GM12872 (cell line): ENCODE results near the gene DDX24.

Source experiments
- TF ChIP-seq, protein P1 (sequence below): IDR thresholded peaks from 3 replicates; pipeline ENCODE4 v1.5.1; 2011; ENCODE audit warnings: low read depth, mild to moderate bottlenecking, low read length, moderate library complexity; ENCODE audit not compliant: insufficient read depth

Gene DDX24

DNA sequence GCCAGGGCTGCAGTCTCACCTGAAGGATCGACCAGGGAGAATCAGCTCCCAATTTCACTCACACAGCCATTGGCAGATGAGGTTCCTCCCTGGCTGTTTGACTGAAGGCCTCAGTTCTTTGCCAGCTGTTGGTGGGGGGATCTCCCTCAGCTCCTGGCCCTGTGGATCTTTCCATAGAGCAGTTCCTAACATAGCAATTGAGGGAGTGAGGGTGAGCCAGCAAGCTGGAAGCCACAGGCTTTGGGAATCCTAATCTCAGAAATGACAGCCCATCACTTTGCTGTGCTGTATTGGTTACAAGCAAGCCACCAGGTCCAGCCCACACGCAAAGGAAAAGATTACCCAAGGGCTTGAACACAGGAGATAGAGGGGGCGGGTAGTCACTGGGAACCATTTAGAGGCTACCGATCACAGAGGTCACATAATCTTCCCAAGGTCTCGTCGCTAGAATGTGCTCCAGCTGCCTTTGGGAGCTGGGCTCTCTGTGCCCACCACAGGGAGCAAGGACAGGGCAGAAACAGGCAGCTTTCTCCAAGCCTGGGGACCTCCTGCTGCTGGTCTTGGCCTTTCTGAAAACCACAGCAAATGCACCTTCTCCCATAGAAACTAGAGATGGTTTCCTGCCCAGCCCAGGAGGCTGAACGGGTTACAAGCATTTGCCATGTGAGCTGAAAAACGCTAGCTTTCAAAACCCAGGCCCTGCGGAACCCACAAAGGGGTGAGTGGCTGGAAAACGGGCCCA is 59.4 kb downstream of the DDX24 start:
- TF ChIP-seq, protein P1, sequence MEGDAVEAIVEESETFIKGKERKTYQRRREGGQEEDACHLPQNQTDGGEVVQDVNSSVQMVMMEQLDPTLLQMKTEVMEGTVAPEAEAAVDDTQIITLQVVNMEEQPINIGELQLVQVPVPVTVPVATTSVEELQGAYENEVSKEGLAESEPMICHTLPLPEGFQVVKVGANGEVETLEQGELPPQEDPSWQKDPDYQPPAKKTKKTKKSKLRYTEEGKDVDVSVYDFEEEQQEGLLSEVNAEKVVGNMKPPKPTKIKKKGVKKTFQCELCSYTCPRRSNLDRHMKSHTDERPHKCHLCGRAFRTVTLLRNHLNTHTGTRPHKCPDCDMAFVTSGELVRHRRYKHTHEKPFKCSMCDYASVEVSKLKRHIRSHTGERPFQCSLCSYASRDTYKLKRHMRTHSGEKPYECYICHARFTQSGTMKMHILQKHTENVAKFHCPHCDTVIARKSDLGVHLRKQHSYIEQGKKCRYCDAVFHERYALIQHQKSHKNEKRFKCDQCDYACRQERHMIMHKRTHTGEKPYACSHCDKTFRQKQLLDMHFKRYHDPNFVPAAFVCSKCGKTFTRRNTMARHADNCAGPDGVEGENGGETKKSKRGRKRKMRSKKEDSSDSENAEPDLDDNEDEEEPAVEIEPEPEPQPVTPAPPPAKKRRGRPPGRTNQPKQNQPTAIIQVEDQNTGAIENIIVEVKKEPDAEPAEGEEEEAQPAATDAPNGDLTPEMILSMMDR: no peak

DNA sequence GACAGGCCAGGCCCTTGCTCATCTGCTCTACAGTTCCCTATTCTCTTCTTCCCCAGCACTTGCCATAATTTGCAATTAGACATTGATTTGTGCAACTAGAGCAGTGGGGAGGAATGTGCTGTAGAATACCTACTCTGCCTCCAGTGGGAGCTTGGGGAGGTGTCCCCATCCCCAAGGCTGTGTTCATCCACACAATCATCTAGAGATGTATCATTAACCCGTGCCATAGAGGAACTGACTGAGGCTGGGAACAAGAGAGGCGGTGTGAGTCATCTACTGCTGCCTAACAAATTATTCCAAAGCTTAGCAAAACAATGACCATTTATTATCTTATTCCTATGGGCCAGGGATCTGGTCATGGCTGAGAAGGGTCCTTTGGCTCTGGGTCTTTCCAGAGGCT is 60.0 kb downstream of the DDX24 start:
- TF ChIP-seq, protein P1: no peak

DNA sequence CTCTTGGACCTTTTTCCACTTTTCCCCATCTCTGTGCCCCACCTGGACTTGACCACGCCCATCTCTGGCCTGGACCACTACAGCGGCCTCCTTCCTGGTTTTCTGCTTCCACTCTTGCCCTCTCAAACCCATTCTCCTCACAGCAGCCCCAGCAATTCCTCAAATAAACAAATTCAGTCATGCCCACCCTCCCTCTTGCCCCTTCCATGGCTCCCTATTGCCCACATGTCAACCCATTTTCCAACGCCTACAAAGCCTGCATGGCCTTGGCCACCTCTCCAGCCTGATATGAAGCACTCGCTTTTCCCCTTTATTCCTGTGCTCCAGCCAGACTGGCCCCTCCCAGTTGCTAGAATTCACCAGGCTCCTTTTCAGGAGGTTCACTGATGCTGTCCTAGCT is 60.7 kb downstream of the DDX24 start:
- TF ChIP-seq, protein P1: no peak

DNA sequence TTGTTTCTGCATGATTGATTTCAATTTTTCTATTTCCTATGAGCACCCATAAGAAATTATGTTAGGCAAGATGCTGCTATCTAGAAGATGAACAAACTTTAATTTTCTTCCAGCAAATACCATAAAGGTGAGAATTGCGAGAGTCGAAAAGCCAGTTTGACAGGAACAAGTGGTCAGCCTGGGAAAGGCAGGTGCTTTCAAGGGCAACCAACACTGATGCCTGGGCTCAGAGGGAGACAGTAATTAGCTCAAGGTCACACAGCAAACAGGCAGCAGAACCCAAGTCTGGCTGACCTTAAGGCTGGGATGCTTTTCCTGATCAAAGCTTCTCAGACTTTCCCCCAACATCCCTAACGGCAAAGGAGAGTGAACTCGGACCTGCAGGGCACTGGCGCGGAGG is 61.7 kb downstream of the DDX24 start:
- TF ChIP-seq, protein P1: no peak

DNA sequence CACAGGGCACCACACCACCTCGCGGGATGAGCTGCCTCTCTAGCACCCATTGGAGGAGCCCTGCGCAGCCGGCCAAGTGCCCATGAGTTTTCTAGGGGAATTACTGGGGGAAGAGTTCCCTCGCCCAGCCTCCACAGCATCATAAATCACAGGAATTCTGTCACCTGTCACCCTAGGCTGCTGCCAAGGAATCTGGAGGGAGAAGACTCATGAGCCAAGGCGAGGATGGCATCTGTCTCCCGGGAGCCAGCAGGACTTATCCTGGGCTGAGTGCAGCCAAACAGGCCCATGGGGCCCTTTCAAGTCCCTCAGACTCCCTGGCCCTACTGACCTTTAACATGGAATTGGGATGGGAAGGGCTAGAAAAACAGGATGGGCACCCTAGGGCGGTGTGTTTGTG is 62.7 kb downstream of the DDX24 start:
- TF ChIP-seq, protein P1: no peak

DNA sequence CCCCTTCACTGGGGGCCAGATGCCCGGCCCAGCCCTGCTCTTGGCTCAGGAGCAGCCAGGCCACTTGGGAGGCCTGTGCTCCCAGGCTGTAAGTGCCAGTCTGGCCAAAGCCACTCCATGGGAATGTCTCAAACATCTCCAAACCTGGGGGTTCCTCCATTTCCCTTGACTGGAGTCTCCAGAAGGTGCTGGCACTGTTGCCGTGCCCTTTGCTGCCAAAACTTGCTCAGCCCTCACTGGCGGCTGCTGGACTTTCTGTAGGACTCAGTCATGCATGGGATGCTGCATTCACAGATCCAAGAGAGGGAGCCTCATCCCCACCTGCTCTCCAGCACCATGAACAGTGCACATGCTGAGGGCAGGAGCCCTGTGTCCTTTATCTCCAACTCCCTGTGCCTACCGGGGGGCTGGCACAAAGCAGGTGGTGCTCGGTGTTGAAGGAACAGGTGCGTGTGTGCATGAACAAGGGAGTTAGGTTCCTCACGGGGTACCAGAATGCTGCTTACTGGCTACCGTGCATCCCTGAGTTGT is 64.5 kb downstream of the DDX24 start:
- TF ChIP-seq, protein P1: no peak

DNA sequence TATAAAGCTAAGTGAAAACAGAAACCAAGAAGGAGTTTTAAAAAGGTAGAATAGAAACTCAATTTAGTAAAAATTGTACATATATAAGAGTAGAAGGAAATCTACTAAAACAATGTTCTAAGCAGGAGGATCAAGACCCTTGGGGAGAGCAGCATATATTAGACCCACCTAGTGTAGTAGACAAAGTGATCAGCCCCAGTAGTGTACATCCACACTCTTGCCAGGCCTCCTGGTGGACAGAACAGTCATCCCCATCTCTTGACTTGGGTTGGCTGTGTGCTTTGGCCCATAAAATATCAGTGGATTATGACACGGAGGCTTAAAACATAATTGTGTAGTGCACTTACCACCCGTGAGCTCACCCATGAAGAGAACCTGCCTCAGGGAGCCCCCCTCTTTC is 65.8 kb downstream of the DDX24 start:
- TF ChIP-seq, protein P1: no peak
